Tibial artery (tissue), 4 donors: ENCODE measurements around the gene IKZF3.

Source experiments
- DNase-seq, 2 donors: peaks; one replicate each; pipeline ENCODE4 v3.0.0-alpha.2; 2019
- H3K27ac ChIP-seq, 2 donors: fragments of 200-600 bp; sonication (generic) in 1 of 2; 1 replicate in 1 of 2; 2 replicates in 1 of 2; pipeline ENCODE4 v1.5.1; 2018 to 2019; ENCODE audit warnings: mild to moderate bottlenecking in 1 of 2
- H3K27me3 ChIP-seq, 2 donors: fragments of 200-600 bp; sonication (generic) in 1 of 2; one replicate each; pipeline versions ENCODE4 v1.5.1 to v1.6.0; 2016 to 2019
- H3K36me3 ChIP-seq, 3 donors: fragments of 200-600 bp; sonication (generic) in 2 of 3; one replicate each; pipeline ENCODE4 v1.5.1; 2016 to 2019; ENCODE audit warnings: mild to moderate bottlenecking in 2 of 3
- H3K4me1 ChIP-seq, 4 donors: fragments of 200-600 bp; sonication (generic) in 2 of 4; 1 replicate in 3 of 4; 2 replicates in 1 of 4; pipeline ENCODE4 v1.5.1; 2016 to 2019
- H3K4me3 ChIP-seq, 2 donors: fragments of 200-600 bp; sonication (generic) in 1 of 2; 1 replicate in 1 of 2; 2 replicates in 1 of 2; pipeline ENCODE4 v1.5.1; 2018 to 2019; ENCODE audit warnings: mild to moderate bottlenecking in 2 of 2
- H3K9me3 ChIP-seq, 3 donors: fragments of 200-600 bp; sonication (generic) in 1 of 3; one replicate each; pipeline ENCODE4 v1.5.1; 2016 to 2019
- CTCF ChIP-seq, 2 experiments: fragments of 200-600 bp in 1 of 2; fragments of 450-650 bp in 1 of 2; IDR thresholded peaks; one replicate each; pipeline ENCODE4 v1.5.1; 2017 to 2019; ENCODE audit warnings: antibody characterized with exemption in 2 of 2, mild to moderate bottlenecking in 1 of 2, moderate library complexity in 1 of 2
- intact Hi-C: fragments of 100-400 bp; cut with DNase I; formaldehyde crosslinking; loops from one replicate; pipeline ENCODE4 v1.15.0; 2023; ENCODE audit warnings: low total_unique reads

IKZF3 gene

GRCh38 chr17:39740357-39741111, 123.6 kb downstream of the IKZF3 start:
- intact Hi-C loops = no loop called here
- peaks cover 6 to 38% (median 27%) of the 10 kb centered on the region in 4 donors for H3K4me1 ChIP-seq
- H3K36me3 ChIP-seq = peaks cover 0 to 29% (median 0%) of the 10 kb centered on the region in 3 donors
- no peak overlapping the region for H3K4me3 ChIP-seq
- H3K9me3 ChIP-seq = no peaks in the 10 kb centered on the region
- H3K27me3 ChIP-seq = peaks cover 11 to 99% of the 10 kb centered on the region in 2 donors
- no peak for TF ChIP-seq CTCF (IDR thresholded peaks at IDR 0.05)
- no peak for DNase-seq
- no peak overlapping the region for H3K27ac ChIP-seq

- intact Hi-C loops = no loop called here
- peaks cover 11 to 93% of the 10 kb centered on the region in 2 donors for H3K27me3 ChIP-seq
- peaks cover 0 to 23% (median 0%) of the 10 kb centered on the region in 3 donors for H3K36me3 ChIP-seq
- DNase-seq = no peak
- H3K9me3 ChIP-seq = no peaks in the 10 kb centered on the region
- no peak for TF ChIP-seq CTCF (IDR thresholded peaks at IDR 0.05)
- no peak overlapping the region for H3K27ac ChIP-seq
- peaks cover 6 to 38% (median 27%) of the 10 kb centered on the region in 4 donors for H3K4me1 ChIP-seq
- H3K4me3 ChIP-seq = peak overlapping the region in 1 of 2 donors; percentile 9
These were observed 124.2 kb downstream of the IKZF3 start for GRCh38 chr17:39739885-39740356.

- no peak for TF ChIP-seq CTCF (IDR thresholded peaks at IDR 0.05)
- intact Hi-C loops = no loop called here
- Histone ChIP-seq H3K4me3 (peak overlapping the region; percentile 9 to 29), H3K27me3 (peaks cover 11 to 86% of the 10 kb centered on the region in 2 donors), H3K4me1 (peaks cover 6 to 38% (median 27%) of the 10 kb centered on the region in 4 donors), H3K36me3 (peaks cover 0 to 16% (median 0%) of the 10 kb centered on the region in 3 donors), H3K27ac (no peak overlapping the region), H3K9me3 (no peaks in the 10 kb centered on the region)
- DNase-seq = peak in 1 of 2 donors; percentile 36
These were observed 124.9 kb downstream of the IKZF3 start for GRCh38 chr17:39738983-39739884.

GRCh38 chr17:39738568-39738901, 125.6 kb downstream of the IKZF3 start:
- no peaks in the 10 kb centered on the region for H3K9me3 ChIP-seq
- H3K4me1 ChIP-seq = peaks cover 6 to 38% (median 27%) of the 10 kb centered on the region in 4 donors
- H3K4me3 ChIP-seq = peak overlapping the region; percentile 9 to 29
- intact Hi-C loops = no loop called here
- peaks cover 0 to 13% (median 0%) of the 10 kb centered on the region in 3 donors for H3K36me3 ChIP-seq
- no peak for TF ChIP-seq CTCF (IDR thresholded peaks at IDR 0.05)
- H3K27me3 ChIP-seq = peaks cover 11 to 80% of the 10 kb centered on the region in 2 donors
- no peak overlapping the region for H3K27ac ChIP-seq
- DNase-seq = no peak

GRCh38 chr17:39737760-39738567, 126.1 kb downstream of the IKZF3 start, which contains the start of gene GRB7:
Gene GRB7, plus strand, starts transcription at chr17:39737938. Its CDS starts 4,364 bp downstream, at chr17:39742302.
- no peak for TF ChIP-seq CTCF (IDR thresholded peaks at IDR 0.05)
- Histone ChIP-seq H3K27me3 (peaks cover 11 to 74% of the 10 kb centered on the region in 2 donors), H3K4me3 (peak within 1 kb of the TSS; percentile 14 to 29), H3K9me3 (no peaks in the 10 kb centered on the region), H3K4me1 (peaks cover 6 to 38% (median 27%) of the 10 kb centered on the region in 4 donors), H3K36me3 (peaks cover 0 to 7% (median 0%) of the 10 kb centered on the region in 3 donors), H3K27ac (no peak within 1 kb of the TSS)
- no peak for DNase-seq
- intact Hi-C loops = no loop called here
